HG02642 (cell line): Measurements from ENCODE around the gene MBL2.

Experiments used
- ATAC-seq: cut with Tn5 transposase; IDR thresholded peaks from one replicate; pipeline ENCODE4 v1.9.1; 2021; ENCODE audit warnings: mild to moderate bottlenecking; ENCODE audit not compliant: unreplicated experiment, poor library complexity

Gene MBL2

DNA sequence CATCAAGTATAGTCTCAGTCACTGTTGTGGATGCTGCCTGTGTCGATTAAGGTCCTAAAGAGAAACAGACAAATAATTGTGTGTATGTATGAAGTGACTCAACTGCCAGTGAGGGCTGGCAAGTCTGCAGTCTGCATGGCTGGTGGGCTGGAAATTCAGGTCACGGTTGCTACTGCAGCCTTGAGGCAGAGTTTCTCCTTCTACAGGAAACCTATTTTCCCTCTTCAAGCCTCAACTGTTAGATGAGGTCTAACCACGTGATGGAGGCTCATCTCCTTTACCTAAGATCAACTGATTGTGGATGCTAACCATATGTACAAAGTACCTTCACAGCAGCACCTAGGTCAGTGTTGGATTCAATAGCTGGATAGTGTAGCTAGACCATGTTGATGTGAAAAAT, 29.9 kb downstream of the MBL2 start:
- ATAC-seq, result no peak

DNA sequence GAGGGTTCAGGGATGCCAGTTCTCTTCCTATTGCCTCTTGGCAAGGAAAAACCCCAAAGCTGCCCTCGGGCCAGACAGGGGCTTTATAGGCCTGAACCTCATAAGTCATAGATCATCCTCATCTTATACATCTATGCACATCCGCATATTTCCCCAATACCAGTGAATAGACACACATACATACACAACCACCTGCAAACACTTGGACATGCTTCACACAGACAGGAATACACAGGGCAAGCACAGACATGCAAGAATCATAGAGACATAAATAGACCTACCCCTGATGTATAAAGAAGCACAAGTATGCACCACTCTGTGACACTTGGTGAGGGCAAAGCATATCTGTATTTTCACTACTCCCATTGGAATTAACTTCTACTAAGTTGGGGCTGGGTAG, 30.7 kb downstream of the MBL2 start:
- no peak for ATAC-seq

DNA sequence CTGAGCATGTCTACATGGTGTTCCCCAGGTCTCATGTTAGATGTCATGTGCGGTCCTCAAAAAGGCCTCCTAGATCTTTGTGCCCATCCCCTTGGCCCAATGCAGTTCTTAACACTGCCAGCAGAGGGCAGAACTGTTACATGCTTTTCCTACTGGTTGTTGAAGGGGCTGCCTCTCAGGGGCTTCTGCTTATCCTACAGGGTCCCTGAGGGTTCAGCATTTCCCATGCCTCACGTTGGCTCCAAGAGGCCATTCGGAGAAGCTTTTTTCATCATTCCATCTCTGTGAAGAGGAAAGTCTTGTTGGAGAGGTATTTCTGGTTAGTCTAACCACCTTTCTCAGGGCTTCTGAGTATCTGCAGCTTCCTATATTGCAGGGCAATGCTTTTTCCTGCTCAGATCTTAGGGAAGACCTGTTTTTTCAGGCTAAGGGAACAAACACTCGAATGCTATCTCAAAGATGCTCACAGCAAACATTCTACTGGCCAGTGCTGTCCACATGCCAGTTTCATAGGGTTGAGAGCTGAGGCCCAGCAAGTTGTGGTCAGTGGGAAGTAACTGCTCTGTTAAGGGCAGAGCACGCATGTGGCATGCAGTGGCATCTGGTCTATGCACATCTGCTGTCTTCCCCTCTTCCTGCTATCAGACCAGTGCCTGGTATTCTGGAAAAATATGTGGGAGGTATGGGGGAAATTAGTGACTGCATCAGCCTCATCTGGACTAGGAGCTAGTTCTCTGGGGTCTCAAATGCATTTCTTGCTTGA, 31.5 kb downstream of the MBL2 start:
- ATAC-seq, result peak; percentile 83

DNA sequence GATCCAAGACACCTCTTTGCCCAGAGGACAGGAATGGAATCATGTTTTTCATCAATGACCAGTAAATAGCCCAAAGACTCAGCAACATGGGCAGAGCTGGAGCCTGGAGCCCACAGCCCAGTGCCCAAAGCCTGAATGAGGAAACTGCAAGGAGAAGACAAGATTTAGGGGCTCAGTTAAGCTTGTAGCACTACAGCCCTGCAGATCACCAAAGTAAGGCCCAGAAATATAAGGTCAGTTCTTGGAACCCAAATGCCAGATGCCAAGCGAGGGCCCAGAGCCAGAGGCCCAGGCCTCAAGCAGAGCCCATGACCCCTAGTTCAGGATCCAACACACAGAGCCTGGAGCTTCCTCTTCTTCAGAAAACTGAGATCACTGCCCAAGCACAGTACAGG, 32.4 kb downstream of the MBL2 start:
- no peak for ATAC-seq

DNA sequence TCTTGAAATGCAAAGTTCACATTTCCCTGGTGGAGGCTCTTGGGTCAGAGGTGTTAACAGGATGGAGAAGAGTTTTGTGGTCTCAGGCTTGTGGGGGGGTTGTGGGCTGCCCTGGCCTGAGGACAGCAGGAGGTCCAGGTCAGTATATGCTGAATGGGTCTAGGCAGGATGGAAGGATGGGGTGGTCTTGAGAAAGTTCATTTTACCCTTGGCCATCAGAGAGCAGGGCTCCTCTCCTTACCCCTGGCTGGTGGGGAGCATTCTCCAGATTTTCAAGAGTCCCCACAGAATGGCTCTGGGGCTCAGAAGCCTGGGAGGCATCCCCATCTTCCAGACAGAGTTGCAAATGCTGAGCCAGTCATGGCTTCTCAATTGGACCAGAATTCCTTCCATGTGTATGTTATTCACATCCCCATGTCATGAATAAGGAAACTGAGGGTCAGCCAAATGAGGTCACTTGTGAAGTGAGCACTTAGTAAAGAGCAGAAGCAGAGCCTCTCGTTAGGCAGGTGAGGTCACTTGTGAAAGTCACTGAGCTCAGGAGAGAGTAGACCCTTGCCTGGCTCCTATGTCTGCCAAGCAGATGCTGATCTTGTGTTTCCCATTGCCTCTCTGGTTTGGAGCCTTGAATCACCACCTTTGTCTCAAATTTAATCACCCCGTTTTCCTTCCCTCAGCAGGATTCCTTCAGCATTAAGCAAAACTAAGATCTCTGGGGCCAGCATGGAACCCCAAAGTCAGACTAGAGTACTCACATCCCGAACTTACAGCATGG, 33.0 kb downstream of the MBL2 start:
- ATAC-seq, result no peak

DNA sequence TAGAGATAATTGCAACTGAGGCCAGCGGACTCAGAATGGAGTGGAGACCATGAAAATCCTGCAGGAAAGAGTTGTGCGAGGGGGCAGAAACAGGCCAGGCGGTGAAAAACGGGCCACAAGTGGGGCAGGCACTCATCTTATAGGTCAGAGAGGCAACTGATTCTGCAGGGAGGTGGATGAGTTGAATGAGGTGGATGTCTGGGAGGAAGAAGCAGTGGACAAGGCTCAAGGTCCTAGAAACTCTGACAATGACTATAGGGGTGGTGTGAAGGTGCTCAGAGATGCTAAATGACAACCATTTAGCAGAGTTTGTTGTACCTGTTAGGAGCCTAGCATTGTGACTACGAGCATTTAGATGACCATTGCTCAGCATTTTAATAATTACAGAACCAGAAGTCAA, 33.6 kb downstream of the MBL2 start:
- ATAC-seq, result no peak

DNA sequence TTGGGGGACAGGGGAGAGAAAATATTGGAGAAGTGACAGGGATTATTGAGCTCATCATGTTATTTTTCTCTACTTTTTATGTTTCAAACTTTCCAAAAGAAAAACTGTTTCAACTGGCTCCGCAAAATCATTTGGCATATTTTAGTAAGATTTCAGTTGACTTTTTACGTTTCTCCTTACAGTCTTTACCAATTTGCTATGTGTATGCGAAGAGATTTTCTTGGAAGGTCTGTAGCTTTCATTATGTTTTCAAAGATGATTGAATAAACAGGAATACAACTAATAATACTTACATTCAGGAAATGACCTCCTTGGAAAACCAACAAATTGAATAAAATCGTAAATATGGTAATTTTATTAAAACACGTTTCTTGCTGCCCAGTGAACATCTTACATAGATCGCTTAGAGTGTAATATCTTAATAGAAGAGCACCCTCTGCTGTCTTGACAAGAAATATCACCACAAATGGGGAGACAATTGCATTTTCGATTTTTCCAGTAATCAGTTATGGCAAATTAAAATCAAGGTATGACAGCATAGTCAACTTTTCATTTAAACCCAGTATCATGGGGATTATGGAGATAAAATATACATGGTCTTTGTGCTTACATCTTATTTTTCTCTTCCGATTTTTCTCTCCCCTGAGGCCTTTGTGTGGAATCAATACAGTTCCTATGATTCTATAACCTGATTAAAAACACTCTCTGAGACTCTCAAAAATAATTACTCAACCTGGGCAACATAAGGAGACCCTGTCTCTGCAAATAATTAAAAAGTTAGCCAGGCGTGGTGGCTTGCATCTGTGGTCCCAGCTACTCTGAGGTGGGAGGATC, 43.1 kb downstream of the MBL2 start:
- ATAC-seq, result no peak

DNA sequence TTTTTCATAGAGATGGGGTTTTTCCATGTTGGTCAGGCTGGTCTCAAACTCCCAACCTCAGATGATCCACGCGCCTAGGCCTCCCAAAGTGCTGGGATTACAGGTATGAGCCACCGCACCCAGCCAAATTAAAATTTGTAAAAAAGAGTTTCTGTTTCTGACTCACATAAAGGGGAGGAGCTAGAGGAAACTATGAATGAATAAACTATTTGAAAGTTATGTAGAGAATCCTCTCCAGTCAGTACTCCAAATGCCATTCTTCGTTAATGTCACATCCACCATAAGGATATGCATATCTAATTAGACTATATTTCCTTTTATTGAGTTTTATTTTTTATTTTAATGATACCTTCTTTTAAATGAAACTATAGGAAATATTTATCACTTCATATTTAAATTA, 52.6 kb downstream of the MBL2 start:
- ATAC-seq, result no peak
